NK-92 treated with Interleukin-12 subunit alpha and Interleukin-12 subunit beta, amount 100 ng/mL, for 24 hours (cell line): ENCODE measurements around the gene ACSM4.
"Not testable (repeated sequence)": the region's sequence is repeated elsewhere in the genome, so short reads cannot be mapped to it uniquely, and the experiment has no call there.

Experiments used
- DNase-seq: peaks from one replicate; lab custom pipeline; 2025; lab: John Stamatoyannopoulos, UW

Gene ACSM4

DNA sequence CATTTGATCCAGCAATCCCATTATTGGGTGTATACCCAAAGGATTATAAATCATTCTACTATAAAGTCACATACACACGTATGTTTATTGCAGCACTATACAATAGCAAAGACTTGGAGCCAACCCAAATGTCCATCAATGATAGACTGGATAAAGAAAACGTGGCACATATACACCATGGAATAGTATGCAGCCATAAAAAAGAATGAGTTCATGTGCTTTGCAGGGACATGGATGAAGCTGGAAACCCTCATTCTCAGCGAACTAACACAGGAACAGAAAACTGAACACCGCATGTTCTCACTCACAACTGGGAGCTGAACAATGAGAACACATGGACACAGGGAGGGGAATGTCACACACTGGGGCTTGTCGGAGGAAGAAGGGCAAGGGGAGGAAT is 33.9 kb downstream of the ACSM4 start:
- DNase-seq: not testable (repeated sequence)

DNA sequence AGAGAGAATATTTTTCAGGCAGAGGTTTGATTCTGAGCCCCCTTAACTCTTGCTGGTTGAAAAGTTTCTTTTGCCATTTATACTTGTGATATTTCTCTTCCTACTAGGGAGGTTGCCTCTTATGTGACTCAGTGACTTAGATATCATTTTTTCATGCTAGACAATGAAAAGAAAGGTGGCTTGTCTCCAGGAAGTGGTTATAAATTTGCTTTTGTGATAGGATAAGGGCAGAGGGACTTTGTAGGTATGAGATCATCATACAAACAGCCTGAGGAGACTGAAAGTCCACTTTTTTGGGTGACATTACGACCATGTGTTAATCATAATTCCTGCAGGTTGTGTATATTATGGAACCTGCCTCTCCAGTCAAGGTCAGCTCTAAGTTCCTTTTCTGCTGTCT is 35.8 kb downstream of the ACSM4 start:
- DNase-seq: no peak

DNA sequence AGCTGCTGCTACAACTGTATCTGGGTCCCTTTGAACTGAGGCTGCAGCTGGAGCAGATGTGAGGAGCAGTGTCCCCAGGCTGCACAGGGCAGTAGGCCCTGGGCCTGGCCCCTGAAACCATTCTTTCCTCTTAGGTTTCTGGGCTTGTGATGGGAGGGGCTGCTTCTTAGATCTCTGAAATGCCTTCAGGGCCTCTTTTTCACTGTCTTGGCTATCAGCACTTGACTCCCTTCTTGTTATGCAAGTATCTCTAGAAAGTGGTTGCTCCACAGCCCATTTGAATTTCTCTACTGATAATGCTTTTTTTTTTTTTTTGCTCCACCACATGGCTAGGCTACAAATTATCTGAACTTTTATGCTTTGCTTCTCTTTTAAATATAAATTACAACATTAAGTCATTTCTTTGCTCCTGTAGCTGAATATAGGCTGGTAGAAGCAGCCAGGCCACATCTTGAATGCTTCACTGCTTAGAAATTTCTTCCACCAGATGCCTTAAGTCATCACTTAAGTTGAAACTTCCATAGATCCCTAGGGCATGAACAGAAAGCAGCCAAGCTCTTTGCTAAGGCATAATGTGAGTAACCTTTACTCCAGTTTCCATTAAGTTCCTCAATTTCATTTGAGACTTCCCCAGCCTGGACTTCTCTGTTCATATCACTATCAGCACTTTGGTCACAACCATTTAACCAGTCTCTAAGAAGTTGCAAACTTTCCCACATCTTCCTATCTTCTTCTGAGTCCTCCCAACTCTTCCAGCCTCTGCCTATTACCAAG is 41.1 kb downstream of the ACSM4 start:
- no peak for DNase-seq

DNA sequence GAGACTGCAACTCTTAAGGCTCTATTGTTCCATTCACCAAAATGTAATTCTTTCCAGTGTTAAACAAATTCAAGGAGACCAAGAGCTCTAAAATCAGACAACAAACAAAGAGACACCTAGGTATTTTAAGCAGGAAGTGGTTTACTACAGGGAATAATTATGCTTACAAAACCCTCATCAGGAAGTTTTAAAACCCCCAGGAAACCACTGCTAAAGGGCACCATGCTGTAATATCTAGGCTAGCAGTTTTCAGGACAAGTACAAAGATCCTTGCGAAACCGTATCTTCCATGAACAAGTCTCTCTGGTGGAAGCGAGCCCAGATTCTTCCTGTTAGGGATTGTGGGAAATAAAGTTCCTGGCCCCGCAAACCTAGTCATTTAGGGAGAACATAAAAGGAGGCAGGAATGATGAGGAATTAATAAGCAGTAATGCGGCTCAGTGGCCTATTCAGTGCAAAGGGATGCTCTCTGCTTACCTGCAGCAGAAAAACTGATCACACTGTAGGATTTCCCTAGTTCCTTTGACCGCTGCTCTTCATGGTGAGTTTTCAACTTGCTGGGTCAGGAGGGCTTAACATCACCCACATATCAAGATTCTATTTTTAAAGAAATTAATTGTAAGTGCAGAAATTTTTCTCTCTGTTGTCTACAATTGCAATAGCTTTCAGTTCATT is 42.8 kb downstream of the ACSM4 start:
- DNase-seq: no peak

DNA sequence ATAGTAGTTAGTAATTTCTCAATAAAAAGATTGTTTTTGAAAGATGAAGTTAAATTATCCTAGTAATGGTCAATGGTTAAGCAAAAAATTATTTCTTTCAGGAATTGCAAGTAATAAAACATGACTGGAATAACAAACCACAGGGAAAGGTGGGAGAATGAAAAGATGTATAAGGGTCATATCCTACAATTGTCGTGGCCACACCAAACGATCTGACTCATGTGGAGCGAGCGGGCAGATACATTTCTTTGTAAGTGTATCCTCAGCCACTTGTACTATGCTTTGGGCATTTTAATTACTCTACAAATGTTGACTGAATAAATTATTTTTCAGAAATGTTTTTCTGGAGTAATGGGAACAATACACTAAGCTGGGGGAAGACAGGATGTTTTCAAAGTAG is 45.5 kb downstream of the ACSM4 start:
- DNase-seq: no peak

DNA sequence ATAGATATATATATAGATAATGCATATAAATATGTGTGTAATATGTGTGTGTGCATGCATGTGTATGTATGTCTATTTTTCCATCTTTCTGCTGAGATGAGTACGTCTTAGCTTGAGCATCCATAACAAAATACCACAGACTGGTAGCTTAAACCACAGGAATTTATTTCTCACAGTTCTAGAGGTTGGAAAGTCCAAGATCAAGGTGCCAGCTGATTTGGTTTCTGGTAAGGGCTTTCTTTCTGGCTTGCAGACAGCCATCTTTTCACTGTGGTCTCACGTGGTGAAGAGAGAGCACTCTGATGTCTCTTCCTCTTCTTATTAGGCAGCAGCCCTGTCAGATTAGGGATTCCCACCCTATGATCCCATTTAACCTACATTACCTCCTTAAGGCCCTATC is 47.3 kb downstream of the ACSM4 start:
- no peak for DNase-seq

DNA sequence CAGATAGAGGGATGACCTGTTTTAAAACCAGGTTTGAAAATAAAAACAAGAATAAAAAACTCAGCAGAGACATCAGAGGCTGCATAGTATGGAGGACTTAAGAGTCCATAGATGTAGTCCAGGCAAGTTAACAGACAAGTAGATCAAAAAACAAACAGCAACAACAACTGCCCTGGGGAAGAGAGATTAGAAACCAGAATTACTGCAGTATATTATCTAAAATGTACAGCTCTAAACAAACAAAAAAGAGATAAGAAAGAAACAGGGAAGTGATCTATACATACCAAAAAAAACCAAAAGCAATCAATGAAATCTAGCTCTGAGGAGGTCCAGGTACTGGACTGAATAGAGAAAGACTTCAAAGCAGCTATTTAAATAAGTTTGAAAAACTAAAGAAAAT is 48.8 kb downstream of the ACSM4 start:
- no peak for DNase-seq

DNA sequence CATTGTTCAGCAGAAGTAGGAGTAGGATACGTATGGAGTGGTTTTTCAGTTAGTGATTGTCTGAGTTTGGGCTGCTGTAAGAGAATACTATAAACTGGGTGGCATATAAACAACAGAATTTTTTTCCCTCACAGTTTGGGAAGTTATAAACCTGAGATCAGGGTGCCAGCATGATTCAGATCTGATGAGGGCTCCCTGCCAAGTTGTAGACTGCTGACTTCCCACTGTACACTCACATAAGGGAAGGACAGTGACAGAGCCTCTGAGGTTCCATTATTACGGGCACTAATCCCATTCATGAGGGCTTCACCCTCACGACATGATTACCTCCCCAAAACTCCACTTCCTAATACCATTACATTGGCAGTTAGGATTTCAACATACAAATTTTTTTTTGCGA is 50.7 kb downstream of the ACSM4 start:
- no peak for DNase-seq

DNA sequence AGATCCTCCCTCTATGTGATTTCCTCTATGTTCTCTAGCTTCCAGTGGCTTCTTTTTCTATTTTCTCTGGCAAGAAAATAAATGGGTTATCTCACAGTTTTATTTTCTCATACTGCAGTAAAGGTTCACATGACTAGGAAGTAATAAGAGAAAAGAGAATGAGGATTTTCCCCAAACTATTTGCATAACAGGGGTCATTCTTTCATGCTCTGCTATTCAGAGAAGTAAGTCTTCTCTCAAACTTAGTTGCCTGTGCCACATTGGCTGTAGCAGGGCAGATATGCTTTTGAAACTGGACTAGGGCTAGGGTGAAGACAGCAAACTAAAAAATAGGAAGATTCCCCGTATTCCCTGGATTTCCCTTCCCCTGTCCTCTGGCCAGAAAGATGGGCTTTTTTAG is 57.4 kb downstream of the ACSM4 start:
- DNase-seq: no peak

DNA sequence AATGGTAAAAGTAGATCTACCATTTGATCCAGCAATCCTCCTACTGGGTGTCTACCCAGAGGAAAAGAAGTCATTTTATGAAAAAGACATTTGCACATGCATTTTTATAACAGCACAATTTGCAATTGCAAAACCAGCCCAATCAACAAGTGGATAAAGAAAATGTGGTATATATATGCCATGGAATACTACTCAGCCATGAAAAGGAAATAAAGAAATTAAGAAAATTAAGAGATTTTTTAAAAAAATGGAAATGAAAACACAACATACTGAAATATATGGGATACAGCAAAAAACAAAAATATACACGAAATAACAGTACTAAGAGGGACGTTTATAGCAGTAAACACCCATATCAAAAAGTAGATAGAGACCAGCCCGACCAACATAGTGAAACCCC is 58.9 kb downstream of the ACSM4 start:
- no peak for DNase-seq

DNA sequence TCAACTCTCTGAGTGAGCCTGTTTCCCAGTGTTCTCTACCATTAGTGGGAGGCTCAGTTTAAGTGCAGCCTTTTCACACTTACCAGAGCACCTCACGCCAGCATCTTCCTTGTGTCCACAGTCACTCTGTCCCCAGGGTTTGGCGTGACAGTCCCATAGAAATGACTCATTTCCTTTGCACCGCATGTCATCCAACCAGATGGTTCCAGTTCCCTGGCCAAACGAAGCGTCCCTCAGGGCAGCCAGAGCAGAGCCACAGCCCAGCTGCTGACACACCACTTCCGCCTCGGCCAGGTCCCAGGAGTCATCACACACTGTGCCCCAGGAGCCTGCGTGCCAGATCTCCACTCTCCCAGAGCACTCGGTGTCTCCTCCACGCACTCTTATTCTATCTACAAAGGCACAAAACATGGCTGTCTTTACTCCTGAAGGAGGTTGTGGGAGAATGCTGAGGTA is 65.4 kb downstream of the ACSM4 start:
- no peak for DNase-seq

DNA sequence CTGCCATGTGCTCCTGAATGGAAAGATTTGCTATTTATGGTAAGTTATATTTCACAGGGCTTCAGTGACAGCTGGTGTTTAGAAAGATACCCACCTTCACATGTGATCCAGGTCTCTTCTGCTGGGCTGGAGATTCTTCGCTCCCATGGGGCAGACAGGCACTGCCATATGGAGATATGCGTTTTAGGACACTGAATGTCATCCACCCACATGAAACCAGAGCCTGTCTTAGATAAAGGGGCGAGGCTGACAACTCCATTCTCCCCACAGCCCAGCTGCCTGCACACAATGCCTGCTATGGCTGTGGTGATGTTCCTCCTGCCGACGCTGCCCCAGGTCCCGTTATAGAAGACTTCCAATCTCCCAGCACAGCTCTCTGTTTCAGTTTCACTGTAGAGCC is 69.4 kb downstream of the ACSM4 start:
- DNase-seq: no peak

DNA sequence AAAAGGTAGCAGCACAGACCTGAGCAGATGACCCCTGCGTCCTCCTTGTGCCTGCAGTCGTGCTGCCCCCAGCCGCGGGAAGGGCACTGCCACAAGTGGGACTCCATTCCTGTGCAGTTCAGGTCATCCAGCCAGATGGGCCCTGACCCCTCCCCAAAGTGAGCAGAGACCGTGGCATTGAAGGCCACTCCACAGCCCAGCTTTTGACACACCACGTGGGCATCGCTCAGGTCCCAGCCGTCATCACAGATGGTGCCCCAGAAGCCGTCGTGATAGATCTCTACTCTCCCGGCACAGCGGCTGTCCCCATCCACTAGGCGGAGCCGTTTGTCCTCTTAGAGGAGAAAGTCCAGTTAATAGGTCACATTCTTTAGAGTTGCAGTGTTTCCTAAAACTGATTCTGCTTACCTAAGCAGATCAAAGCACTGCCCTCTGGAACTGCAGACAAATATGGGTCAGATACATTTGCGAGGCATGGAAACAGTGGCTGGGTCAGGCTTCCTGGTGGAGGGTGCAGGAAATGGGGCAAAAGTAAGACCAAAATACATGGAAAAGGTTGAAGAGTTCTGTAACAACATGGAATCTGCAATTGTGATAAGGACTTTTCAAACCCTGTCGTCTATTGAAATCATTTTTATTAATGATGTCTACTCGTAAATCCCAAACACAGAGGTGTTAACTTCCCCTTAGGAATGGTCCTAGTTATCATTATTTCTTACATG is 70.7 kb downstream of the ACSM4 start:
- DNase-seq: no peak

DNA sequence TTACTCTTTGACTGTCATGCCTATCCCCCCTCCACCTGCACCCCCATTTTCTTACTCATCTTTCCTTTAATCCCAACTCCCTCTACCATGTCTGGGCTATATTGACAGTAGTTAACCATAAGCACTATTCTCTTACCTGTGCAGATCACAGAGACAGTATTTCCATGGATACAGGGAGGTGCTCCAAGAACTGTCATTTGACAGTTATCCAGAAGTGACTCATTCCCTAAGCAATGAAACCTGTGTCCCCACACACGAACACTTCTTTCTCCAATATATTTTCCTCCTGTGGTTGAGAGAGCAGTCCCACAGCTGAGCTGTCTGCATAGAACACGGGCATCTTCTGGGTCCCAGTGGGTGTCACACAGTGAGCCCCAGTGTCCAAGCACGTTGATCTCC is 71.3 kb downstream of the ACSM4 start:
- no peak for DNase-seq

DNA sequence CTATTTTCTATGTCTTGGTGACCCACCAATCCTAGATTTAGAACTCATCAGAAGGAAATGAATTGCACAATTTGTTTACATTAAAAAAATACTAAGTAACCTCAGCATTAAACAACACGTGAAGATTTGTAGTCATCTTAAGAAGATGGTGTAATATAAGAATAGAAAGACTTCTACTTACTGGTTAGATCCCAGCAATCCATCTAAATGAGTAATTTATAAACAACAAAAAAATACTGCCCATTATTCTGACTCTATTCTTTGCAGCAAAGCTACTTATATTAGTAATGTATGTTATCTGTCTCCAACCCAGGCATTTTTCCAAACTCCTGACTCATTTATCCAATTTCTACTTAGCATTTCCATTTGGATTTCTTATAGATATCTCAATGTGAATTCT is 72.3 kb downstream of the ACSM4 start:
- DNase-seq: no peak
